CD4-positive, alpha-beta memory T cell (primary cell): Measurements from ENCODE around the gene CLRN2. TPM values are rescaled to one million over a fixed set of nuclear protein-coding genes. Genes with fewer than 3 reads are reported as not detected.

Experiments
- CTCF ChIA-PET: fragments of 350-600 bp; sonication (Branson Sonifier 250); formaldehyde crosslinking; loops from one replicate; lab custom pipeline; 2021; ENCODE audit warnings: inconsistent platforms; ENCODE audit not compliant: partially characterized antibody; lab: Charles Lee
- POLR2A ChIA-PET: fragments of 350-600 bp; sonication (Branson Sonifier 250); formaldehyde crosslinking; loops from one replicate; lab custom pipeline; 2021; ENCODE audit not compliant: partially characterized antibody; lab: Charles Lee
- DNase-seq, 5 donors: peaks; one replicate each; pipeline versions ENCODE4 v3.0.0 to v3.0.0-alpha.2; 2020 to 2022; ENCODE audit warnings: mixed read lengths in 1 of 5
- H3K27ac ChIP-seq: one replicate; pipeline ENCODE4 v1.7.0; 2013; ENCODE audit warnings: low read depth, low read length
- H3K27me3 ChIP-seq: 2 replicates; pipeline ENCODE4 v1.7.0; 2013; ENCODE audit warnings: mild to moderate bottlenecking, low read length, moderate library complexity; ENCODE audit not compliant: insufficient read depth
- H3K36me3 ChIP-seq: 2 replicates; pipeline ENCODE4 v1.7.0; 2013; ENCODE audit warnings: mild to moderate bottlenecking, low read length, moderate library complexity; ENCODE audit not compliant: insufficient read depth
- H3K4me1 ChIP-seq: 2 replicates; pipeline ENCODE4 v1.7.0; 2013; ENCODE audit warnings: mild to moderate bottlenecking, low read length, moderate library complexity; ENCODE audit not compliant: insufficient read depth
- H3K4me3 ChIP-seq, 2 donors: one replicate each; pipeline ENCODE4 v1.7.0; 2013; ENCODE audit warnings: low read length in 2 of 2, mild to moderate bottlenecking in 1 of 2
- H3K9me3 ChIP-seq, 2 donors: one replicate each; pipeline ENCODE4 v1.7.0; 2013; ENCODE audit warnings: low read length in 2 of 2, control low read depth in 1 of 2; ENCODE audit not compliant: control insufficient read depth in 1 of 2
- H3K27ac Mint-ChIP-seq, 7 donors: one replicate each; pipeline ENCODE4 v1.8.0; 2020 to 2021; ENCODE audit warnings: mixed read lengths in 7 of 7, mild to moderate bottlenecking in 6 of 7, inconsistent platforms in 3 of 7, moderate library complexity in 3 of 7
- H3K27me3 Mint-ChIP-seq, 2 donors: one replicate each; pipeline ENCODE4 v1.8.0; 2020 to 2021; ENCODE audit warnings: mixed read lengths in 2 of 2
- H3K36me3 Mint-ChIP-seq, 2 donors: one replicate each; pipeline ENCODE4 v1.8.0; 2020 to 2021; ENCODE audit warnings: mixed read lengths in 2 of 2, inconsistent platforms in 1 of 2, mild to moderate bottlenecking in 1 of 2
- H3K4me1 Mint-ChIP-seq, 4 donors: one replicate each; pipeline ENCODE4 v1.8.0; 2020 to 2021; ENCODE audit warnings: mixed read lengths in 4 of 4, mild to moderate bottlenecking in 1 of 4
- H3K4me3 Mint-ChIP-seq, 8 donors: one replicate each; pipeline ENCODE4 v1.8.0; 2020 to 2021; ENCODE audit warnings: mixed read lengths in 8 of 8, mild to moderate bottlenecking in 7 of 8, moderate library complexity in 6 of 8, inconsistent platforms in 3 of 8
- H3K9me3 Mint-ChIP-seq, 8 donors: one replicate each; pipeline ENCODE4 v1.8.0; 2020 to 2021; ENCODE audit warnings: mixed read lengths in 8 of 8, mild to moderate bottlenecking in 5 of 8, inconsistent platforms in 3 of 8, moderate library complexity in 1 of 8
- intact Hi-C: fragments of 100-400 bp; cut with micrococcal nuclease; formaldehyde crosslinking; loops from one replicate; pipeline ENCODE4 v1.15.1; 2023
- polyA plus RNA-seq, 2 donors: library from polyadenylated mRNA; unstranded; fragments of 300-500 nt; fragmentation: Illumina TruSeq; gene quantifications; one replicate each; pipeline ENCODE4 v1.2.3, GENCODE V29; 2021
- total RNA-seq, 2 experiments: library from RNA; stranded (reverse); gene quantifications; one replicate each; pipeline ENCODE4 v1.2.3, GENCODE V29; 2021

CLRN2 gene
- total RNA-seq (not detected), polyA plus RNA-seq (not detected)

GRCh38 chr4:17514865-17515264 lies at the start of gene CLRN2:
CLRN2 (plus strand) TSS chr4:17515165; CDS start chr4:17515267, 102 bp downstream.
- no peaks in the 10 kb centered on the region for H3K9me3 Mint-ChIP-seq
- H3K27ac ChIP-seq = no peak within 1 kb of the TSS
- H3K27me3 Mint-ChIP-seq = peaks cover 15 to 17% of the 10 kb centered on the region in 2 donors
- no peak for DNase-seq
- H3K9me3 ChIP-seq = no peaks in the 10 kb centered on the region
- intact Hi-C loops = loop anchor here (5.0 kb wide), 2 partner anchors 97 to 1288 kb away; partner anchors contain the start of genes MED28 and TAPT1
- H3K27ac Mint-ChIP-seq = peak within 1 kb of the TSS in 2 of 7 donors; percentile 29 to 31
- H3K27me3 ChIP-seq = no peaks in the 10 kb centered on the region
- no peaks in the 10 kb centered on the region for H3K36me3 ChIP-seq
- ChIA-PET POLR2A (no interaction called here), CTCF (no interaction called here)
- no peak within 1 kb of the TSS for H3K4me3 ChIP-seq
- peaks cover 25% of the 10 kb centered on the region for H3K4me1 ChIP-seq
- no peak within 1 kb of the TSS for H3K4me3 Mint-ChIP-seq
- H3K36me3 Mint-ChIP-seq = peaks cover 0 to 5% of the 10 kb centered on the region in 2 donors
- peaks cover 18 to 28% (median 26%) of the 10 kb centered on the region in 4 donors for H3K4me1 Mint-ChIP-seq

- intact Hi-C loops = no loop called here
- peaks cover 0 to 4% (median 0%) of the 10 kb centered on the region in 4 donors for H3K4me1 Mint-ChIP-seq
- CTCF ChIA-PET = interaction anchor here (0.8 to 1.1 kb wide), 3 partner anchors 21 to 1178 kb away, joined by 3 read pairs; partner anchors contain the start of gene MED28
Measured at GRCh38 chr4:17468619-17469221, 46.2 kb upstream of the CLRN2 start.

GRCh38 chr4:17469931-17470674 lies 44.9 kb upstream of the CLRN2 start:
- Mint-ChIP-seq H3K4me3 (no peak overlapping the region), H3K27ac (peak overlapping the region in 1 of 7 donors; percentile 29), H3K27me3 (no peaks in the 10 kb centered on the region), H3K36me3 (peaks cover 0 to 11% of the 10 kb centered on the region in 2 donors), H3K9me3 (no peaks in the 10 kb centered on the region), H3K4me1 (peaks cover 0 to 3% (median 0%) of the 10 kb centered on the region in 4 donors)
- H3K27me3 ChIP-seq = no peaks in the 10 kb centered on the region
- ChIA-PET POLR2A (no interaction called here), CTCF (interaction anchor here (1.1 to 3.3 kb wide), 2 partner anchors 23 kb away, joined by 3 to 15 read pairs; no protein-coding TSS in a partner anchor)
- no peaks in the 10 kb centered on the region for H3K9me3 ChIP-seq
- no peaks in the 10 kb centered on the region for H3K36me3 ChIP-seq
- H3K4me3 ChIP-seq = no peak overlapping the region
- H3K4me1 ChIP-seq = no peaks in the 10 kb centered on the region
- intact Hi-C loops = no loop called here
- no peak overlapping the region for H3K27ac ChIP-seq
- no peak for DNase-seq

More at GRCh38 chr4:17468619-17469221, 46.2 kb upstream of the CLRN2 start:
- peaks cover 0 to 17% of the 10 kb centered on the region in 2 donors for H3K36me3 Mint-ChIP-seq
- no peaks in the 10 kb centered on the region for H3K9me3 Mint-ChIP-seq
- Histone ChIP-seq H3K36me3 (no peaks in the 10 kb centered on the region), H3K9me3 (no peaks in the 10 kb centered on the region), H3K27me3 (no peaks in the 10 kb centered on the region), H3K4me1 (no peaks in the 10 kb centered on the region), H3K27ac (no peak overlapping the region), H3K4me3 (no peak overlapping the region)
- DNase-seq = no peak
- no peak overlapping the region for H3K27ac Mint-ChIP-seq
- H3K27me3 Mint-ChIP-seq = no peaks in the 10 kb centered on the region
- POLR2A ChIA-PET = no interaction called here
- H3K4me3 Mint-ChIP-seq = no peak overlapping the region

GRCh38 chr4:17475481-17475880 lies 39.5 kb upstream of the CLRN2 start:
- no peaks in the 10 kb centered on the region for H3K9me3 ChIP-seq
- H3K9me3 Mint-ChIP-seq = no peaks in the 10 kb centered on the region
- H3K4me1 ChIP-seq = no peaks in the 10 kb centered on the region
- intact Hi-C loops = no loop called here
- no peak overlapping the region for H3K4me3 Mint-ChIP-seq
- no peaks in the 10 kb centered on the region for H3K27me3 Mint-ChIP-seq
- H3K27ac ChIP-seq = no peak overlapping the region
- no peak overlapping the region for H3K4me3 ChIP-seq
- H3K27ac Mint-ChIP-seq = no peak overlapping the region
- ChIA-PET POLR2A (no interaction called here), CTCF (interaction anchor here (2.5 kb wide), 1 partner anchor 28 kb away, joined by 5 read pairs; no protein-coding TSS in a partner anchor)
- H3K27me3 ChIP-seq = no peaks in the 10 kb centered on the region
- DNase-seq = no peak
- peaks cover 0 to 3% (median 0%) of the 10 kb centered on the region in 4 donors for H3K4me1 Mint-ChIP-seq
- no peaks in the 10 kb centered on the region for H3K36me3 ChIP-seq
- peaks cover 2 to 11% of the 10 kb centered on the region in 2 donors for H3K36me3 Mint-ChIP-seq

GRCh38 chr4:17476853-17477252 lies 38.1 kb upstream of the CLRN2 start:
- peaks cover 0 to 3% (median 0%) of the 10 kb centered on the region in 4 donors for H3K4me1 Mint-ChIP-seq
- Histone ChIP-seq H3K4me1 (no peaks in the 10 kb centered on the region), H3K27ac (no peak overlapping the region), H3K4me3 (no peak overlapping the region), H3K36me3 (no peaks in the 10 kb centered on the region), H3K27me3 (no peaks in the 10 kb centered on the region), H3K9me3 (no peaks in the 10 kb centered on the region)
- H3K27me3 Mint-ChIP-seq = no peaks in the 10 kb centered on the region
- CTCF ChIA-PET = interaction anchor here (0.7 to 2.5 kb wide), 2 partner anchors 27 to 29 kb away, joined by 3 to 5 read pairs; no protein-coding TSS in a partner anchor
- H3K36me3 Mint-ChIP-seq = peaks cover 2 to 6% of the 10 kb centered on the region in 2 donors
- peak overlapping the region in 2 of 7 donors; percentile 5 to 28 for H3K27ac Mint-ChIP-seq
- no peak overlapping the region for H3K4me3 Mint-ChIP-seq
- POLR2A ChIA-PET = no interaction called here
- no peak for DNase-seq
- H3K9me3 Mint-ChIP-seq = no peaks in the 10 kb centered on the region
- intact Hi-C loops = no loop called here

- Mint-ChIP-seq H3K4me3 (no peak overlapping the region), H3K4me1 (no peaks in the 10 kb centered on the region), H3K36me3 (peaks cover 2 to 3% of the 10 kb centered on the region in 2 donors), H3K27ac (no peak overlapping the region), H3K9me3 (no peaks in the 10 kb centered on the region), H3K27me3 (no peaks in the 10 kb centered on the region)
- Histone ChIP-seq H3K27me3 (no peaks in the 10 kb centered on the region), H3K9me3 (no peaks in the 10 kb centered on the region), H3K27ac (no peak overlapping the region), H3K36me3 (no peaks in the 10 kb centered on the region), H3K4me3 (no peak overlapping the region), H3K4me1 (no peaks in the 10 kb centered on the region)
- no peak for DNase-seq
- POLR2A ChIA-PET = no interaction called here
- intact Hi-C loops = no loop called here
- CTCF ChIA-PET = no interaction called here
Measured at GRCh38 chr4:17477774-17478472, 37.0 kb upstream of the CLRN2 start.
